Hypothalamus (tissue), 51 donors: ENCODE measurements around the gene AKR1D1.
"Not testable (repeated sequence)": the region's sequence is repeated elsewhere in the genome, so short reads cannot be mapped to it uniquely, and the experiment has no call there.

ENCODE experiments used
- DNase-seq, 51 donors: peaks; one replicate each; lab custom pipeline; 2025; lab: John Stamatoyannopoulos, UW

AKR1D1 gene

GRCh38 chr7:138076196-138076595 lies at the start of gene AKR1D1:
AKR1D1 (plus strand) TSS chr7:138076459; CDS start chr7:138076519, 60 bp downstream.
- no peak for DNase-seq

GRCh38 chr7:138027100-138027499 lies 49.2 kb upstream of the AKR1D1 start:
- DNase-seq = no peak

- DNase-seq = no peak
These were observed 47.1 kb upstream of the AKR1D1 start for GRCh38 chr7:138029126-138029525.

GRCh38 chr7:138029941-138030340 lies 46.3 kb upstream of the AKR1D1 start:
- DNase-seq = peak in 1 of 51 donors; percentile 14

- no peak for DNase-seq
These were observed 45.4 kb upstream of the AKR1D1 start for GRCh38 chr7:138030679-138031351.

- no peak for DNase-seq
These were observed 44.1 kb upstream of the AKR1D1 start for GRCh38 chr7:138032186-138032585.

GRCh38 chr7:138032770-138033169 lies 43.5 kb upstream of the AKR1D1 start:
- DNase-seq = no peak

GRCh38 chr7:138033241-138033640 lies 43.0 kb upstream of the AKR1D1 start:
- DNase-seq = no peak

GRCh38 chr7:138036135-138036534 lies 40.1 kb upstream of the AKR1D1 start:
- no peak for DNase-seq

GRCh38 chr7:138040063-138040462 lies 36.2 kb upstream of the AKR1D1 start:
- not testable (repeated sequence) for DNase-seq

GRCh38 chr7:138044897-138045296 lies 31.4 kb upstream of the AKR1D1 start:
- no peak for DNase-seq

GRCh38 chr7:138047907-138048306 lies 28.4 kb upstream of the AKR1D1 start:
- DNase-seq = no peak

- DNase-seq = no peak
These were observed 26.6 kb upstream of the AKR1D1 start for GRCh38 chr7:138049505-138050116.

- not testable (repeated sequence) for DNase-seq
These were observed 24.5 kb upstream of the AKR1D1 start for GRCh38 chr7:138051712-138052247.

GRCh38 chr7:138052696-138053095 lies 23.6 kb upstream of the AKR1D1 start:
- no peak for DNase-seq

GRCh38 chr7:138055698-138056097 lies 20.6 kb upstream of the AKR1D1 start:
- DNase-seq = not testable (repeated sequence)

- no peak for DNase-seq
These were observed 12.9 kb upstream of the AKR1D1 start for GRCh38 chr7:138063400-138063799.

GRCh38 chr7:138064856-138065357 lies 11.4 kb upstream of the AKR1D1 start:
- no peak for DNase-seq

- DNase-seq = no peak
These were observed 10.4 kb upstream of the AKR1D1 start for GRCh38 chr7:138065827-138066226.

- DNase-seq = no peak
These were observed 9.3 kb upstream of the AKR1D1 start for GRCh38 chr7:138066954-138067394.

- DNase-seq = no peak
These were observed 8.5 kb upstream of the AKR1D1 start for GRCh38 chr7:138067774-138068173.

- no peak for DNase-seq
These were observed 5.4 kb upstream of the AKR1D1 start for GRCh38 chr7:138070908-138071307.
